HG02588 (cell line): ENCODE measurements around the gene NRGN.

Experiments
- ATAC-seq: cut with Tn5 transposase; IDR thresholded peaks from one replicate; pipeline ENCODE4 v1.9.1; 2021; ENCODE audit warnings: mild to moderate bottlenecking, moderate library complexity; ENCODE audit not compliant: unreplicated experiment

NRGN gene

DNA sequence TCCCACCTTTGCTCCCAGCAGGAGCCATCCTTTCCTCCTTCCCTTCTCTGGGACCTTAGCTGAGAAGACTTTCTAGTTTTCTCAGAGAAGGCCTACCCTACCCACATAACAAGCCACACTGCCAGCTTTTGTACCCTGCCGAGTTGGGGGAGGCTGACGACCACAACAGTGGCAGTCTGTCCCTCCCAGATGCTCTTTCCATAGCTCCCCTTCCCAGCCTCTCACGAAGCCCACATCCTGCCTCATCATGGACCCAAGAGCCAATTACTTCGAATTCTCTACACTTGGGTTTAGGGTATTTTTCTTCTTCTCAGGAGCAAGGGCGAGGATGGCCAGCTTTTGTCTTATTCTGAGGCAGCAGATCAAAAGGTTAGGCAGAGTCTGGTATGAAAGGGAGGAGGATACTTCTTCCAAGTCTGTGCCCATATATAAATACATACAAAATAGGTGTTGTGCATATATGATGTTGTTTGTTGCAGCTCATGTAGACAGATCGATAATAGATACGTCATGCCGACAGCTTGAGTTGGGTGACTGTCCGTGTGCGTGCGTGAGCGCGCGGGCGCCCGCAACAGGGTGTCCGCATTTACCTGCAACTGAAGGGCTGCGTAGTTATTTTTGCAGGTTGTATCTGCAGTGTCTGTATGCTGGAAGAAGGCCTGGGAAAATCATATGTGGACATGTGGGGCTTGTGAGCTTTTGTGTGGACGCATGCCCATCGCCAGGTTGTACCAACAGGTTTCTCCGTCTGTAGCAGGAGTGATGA lies 846 bp upstream of the NRGN start:
- no peak for ATAC-seq

DNA sequence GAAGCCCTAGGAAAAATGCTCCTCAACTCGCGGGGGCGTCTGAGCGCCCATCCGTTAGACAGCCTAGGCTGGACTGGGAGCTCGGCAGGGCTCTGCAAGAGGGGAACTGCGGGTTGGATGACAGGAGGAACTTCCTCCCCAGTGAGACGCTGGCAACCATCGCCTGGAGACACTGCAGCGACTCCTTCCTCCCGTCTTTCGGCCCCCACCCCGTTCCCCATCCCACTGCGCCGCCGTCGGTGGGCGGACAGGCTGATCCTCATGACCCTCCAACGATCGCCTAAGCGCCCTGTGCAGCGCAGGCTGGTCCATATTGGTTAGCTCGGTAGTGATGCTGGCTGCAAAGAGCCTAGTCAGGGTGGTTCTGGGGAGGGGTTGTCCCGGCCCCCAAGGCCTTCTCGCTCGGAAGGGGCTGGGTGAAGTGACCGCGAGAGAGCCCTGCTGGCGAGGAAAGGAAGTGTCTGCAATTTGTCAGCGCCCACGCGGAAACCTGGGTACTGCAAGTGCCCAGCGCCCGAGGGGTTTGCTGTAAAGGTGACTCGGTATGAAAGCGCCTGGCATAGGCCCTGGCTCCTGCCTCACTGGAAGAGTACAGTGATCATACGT lies 638 bp downstream of the NRGN start:
- ATAC-seq = peak; percentile 46

DNA sequence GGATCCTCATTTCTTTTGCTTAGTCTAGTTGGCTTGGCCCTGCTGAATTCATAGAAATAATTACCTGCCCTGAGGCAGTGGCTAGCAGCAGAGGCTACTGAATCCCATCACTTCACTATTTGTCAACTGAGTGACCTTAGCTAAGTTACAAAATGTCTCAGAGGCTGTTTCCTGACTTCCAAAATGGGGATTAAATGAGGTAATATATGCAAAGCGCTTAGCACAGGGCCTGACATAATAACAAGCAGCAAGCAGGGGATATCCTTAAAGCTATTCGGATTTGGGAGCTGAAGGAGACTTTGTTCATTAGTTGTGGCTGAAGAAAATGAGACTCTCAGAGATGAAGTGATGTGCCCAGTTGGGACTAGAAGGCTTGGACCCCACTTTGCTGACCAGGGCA lies 2.8 kb downstream of the NRGN start:
- ATAC-seq = no peak

- ATAC-seq = no peak
Measured at GRCh38 chr11:124743050-124743449, 3.3 kb downstream of the NRGN start.

- no peak for ATAC-seq
Measured at GRCh38 chr11:124745270-124745834, 5.6 kb downstream of the NRGN start.

DNA sequence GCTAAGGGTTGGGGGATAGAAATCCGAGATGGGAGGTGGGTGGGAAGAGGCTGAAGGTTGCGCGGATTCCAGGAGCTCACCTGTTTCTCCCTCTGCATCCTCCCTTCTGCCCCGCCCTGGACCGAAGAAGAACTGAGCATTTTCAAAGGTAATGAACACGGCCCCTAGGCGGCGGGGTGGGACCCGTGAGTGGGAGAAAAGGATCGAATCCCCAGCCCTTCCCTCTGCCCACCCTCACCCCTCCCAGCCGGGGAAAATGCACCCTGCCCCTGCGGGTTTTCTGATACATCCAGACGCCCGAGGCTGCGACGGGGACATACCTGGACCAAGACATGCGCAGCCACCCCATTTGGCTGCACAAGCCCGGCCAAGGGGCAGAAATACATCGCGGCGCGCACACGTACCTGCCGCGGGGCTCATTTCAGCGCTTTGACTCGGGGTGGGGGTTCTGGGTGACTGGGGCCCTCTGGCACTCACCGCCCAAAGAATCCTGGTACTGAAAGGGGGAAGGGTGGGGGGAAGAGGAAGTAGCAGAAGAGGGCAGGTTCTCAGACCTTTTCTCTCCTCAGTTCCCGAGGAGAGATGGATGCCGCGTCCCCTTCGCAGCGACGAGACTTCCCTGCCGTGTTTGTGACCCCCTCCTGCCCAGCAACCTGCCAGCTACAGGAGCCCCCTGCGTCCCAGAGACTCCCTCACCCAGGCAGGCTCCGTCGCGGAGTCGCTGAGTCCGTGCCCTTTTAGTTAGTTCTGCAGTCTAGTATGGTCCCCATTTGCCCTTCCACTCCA lies 6.3 kb downstream of the NRGN start:
- ATAC-seq = peak; percentile 19

- peak; percentile 93 for ATAC-seq
Measured at GRCh38 chr11:124746621-124747243, 7.0 kb downstream of the NRGN start.

DNA sequence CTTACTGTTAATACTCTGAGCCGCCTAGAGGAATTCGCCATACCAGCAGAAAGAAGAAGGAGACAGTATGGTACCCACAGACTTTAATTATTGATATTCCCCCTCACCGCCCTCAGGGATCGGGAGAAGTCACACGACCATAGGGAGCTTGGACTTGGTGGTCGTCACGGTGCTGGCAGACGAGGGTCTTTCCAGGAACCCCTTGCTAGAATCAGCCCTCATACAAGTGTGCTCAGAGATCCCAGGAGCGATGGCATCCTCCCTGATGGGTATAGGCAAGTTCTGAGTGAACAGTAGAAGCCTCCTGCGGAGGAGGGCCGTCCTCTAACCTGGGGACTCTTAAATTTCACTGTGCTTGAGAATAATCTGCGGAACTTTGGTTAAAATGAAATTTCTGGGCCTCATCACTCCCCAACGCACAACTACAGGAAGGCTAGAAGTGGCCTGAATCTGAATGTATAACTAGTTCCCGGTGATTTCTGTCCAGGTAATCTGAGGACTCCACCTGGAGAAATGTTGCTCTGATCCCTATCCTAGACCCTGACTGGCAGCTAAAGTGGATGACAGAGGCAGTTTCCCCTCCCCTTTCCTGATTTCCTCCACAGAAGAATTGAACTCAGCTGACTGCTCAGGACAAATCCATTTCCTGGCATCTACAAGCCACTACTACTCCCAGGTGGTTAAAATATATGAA lies 7.8 kb downstream of the NRGN start:
- ATAC-seq = no peak

DNA sequence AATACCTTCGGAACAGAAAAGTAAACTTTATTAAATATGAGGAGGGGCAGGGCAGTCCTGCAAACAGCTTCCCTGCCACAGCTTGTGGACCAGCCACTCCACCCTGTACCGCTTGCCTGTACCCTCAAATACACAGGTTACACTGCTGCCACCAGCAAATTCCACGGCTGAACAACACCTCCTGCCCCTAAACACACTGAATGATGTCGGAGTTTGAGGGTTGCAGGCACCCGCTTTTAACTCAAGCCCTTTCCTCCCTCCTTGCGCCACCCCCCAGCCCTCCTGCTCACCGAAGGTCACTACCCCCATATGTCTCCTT lies 8.3 kb downstream of the NRGN start:
- ATAC-seq = no peak

- ATAC-seq = no peak
Measured at GRCh38 chr11:124748481-124749343, 9.0 kb downstream of the NRGN start.

DNA sequence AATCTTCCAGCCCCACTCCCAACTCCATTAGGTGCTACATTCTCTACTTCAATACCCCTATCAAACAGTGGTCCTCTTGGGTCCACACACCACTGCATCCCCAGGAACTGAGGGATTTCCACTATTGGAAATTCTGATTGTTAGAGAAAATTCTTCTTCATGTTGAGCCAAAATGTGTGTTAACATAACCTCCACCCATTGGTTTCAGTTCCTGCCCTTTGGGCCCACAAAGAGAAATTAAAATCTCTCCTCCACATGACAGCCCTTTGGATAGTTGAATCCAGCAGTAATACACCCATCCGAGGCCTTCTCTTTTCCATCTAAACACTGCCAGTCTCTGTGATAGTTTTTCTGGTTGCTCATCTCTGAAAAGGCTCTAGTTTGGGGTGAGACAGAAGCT lies 10.2 kb downstream of the NRGN start:
- no peak for ATAC-seq

DNA sequence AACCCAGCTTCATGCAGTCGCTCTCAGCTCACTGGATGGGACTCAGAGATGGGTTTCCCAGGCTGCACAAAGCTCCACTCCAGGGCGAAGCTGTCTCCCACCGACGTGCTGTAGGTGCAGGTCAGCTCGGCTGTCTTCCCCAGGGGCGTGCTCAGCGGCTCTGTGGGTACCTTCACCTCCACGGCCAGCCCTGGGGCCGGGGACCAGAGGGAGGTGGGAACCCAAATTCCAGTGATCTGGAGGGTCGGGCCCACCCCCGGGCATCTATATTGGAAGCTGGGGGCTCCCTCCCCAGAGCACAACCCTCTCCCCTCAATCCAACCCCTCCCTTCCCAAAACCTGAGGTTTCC lies 11.6 kb downstream of the NRGN start:
- ATAC-seq = no peak

DNA sequence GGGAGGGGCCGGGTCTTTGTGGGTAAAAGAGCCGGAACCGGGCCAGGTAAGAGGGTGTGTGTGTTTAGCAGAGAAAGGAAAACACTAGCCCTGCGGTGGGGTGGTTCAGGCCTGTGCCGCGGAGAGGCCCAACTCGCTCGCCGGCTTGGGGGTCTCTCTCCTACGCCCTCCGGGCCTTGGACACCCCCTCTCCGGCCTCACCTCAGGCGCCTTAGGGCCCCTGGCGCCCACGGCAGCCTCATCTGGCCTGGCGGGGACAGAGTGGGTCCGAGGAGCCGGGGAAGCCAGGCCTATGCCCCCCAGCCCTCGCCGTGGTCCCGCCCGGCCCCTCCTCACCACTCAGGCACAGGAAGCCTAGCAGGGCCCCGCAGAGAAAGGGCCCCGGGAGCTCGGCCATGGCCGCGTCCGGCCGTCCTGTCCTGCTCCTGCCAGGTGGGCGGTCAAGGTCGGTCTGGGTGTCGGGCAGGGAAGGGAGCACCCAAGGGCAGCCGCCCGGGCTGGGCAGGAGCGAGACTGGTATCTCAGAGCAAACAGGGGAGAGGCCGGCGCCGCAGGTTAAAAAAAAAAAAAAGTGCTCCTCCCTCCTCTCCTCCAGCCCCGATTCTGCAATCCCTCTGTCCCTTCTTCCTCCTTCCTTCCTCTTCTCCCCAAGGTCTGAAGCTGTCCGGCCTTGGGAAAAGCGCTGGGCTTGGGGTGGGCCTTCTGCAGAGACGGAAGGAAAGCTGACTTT lies 12.2 kb downstream of the NRGN start, which contains the start of gene VSIG2:
Gene VSIG2 (minus strand): TSS at position 515 of the 730 bp plus-strand sequence. CDS start 118 bp downstream, at position 397.
- ATAC-seq = no peak

- no peak for ATAC-seq
Measured at GRCh38 chr11:124752471-124753102, 12.8 kb downstream of the NRGN start.

DNA sequence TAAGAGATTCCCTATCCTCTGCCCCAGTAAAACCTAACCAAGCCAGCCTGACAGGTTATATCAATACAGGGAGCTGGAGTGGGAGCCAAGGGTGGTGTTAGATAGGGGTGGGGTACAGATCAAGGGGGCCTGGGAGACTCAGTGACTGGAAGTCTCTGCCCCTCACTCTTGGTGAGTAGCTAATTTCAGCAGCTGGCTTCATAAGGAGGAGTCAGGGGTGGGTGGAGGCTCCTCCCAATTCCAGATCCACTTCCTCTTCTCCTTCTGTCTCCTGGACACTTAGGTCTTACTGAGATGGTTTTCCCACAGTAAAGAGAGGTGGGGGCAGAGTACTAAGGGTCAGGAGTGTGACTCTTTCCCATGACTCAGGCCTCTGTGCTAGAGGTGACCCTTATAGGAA lies 13.5 kb downstream of the NRGN start:
- no peak for ATAC-seq

- ATAC-seq = no peak
Measured at GRCh38 chr11:124753624-124754023, 13.9 kb downstream of the NRGN start.

DNA sequence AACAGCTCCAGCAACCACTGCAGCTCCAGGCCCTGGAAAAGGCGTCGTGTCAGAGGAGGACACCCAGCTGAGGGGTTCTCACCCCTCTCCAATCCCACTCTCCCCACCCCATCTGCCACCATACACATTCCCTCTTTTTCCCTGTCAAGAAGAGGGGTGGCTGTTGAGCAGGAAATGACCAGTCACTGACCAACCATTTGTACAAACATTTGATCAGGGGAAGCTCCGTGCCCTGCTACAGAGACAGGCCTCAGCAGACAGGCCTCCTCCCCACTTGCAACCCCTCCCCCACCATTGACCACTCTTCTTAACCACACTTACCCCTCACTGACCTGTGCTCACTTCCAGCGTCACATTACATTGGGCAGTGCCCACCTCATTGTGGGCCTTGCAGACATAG lies 14.6 kb downstream of the NRGN start:
- ATAC-seq = no peak

DNA sequence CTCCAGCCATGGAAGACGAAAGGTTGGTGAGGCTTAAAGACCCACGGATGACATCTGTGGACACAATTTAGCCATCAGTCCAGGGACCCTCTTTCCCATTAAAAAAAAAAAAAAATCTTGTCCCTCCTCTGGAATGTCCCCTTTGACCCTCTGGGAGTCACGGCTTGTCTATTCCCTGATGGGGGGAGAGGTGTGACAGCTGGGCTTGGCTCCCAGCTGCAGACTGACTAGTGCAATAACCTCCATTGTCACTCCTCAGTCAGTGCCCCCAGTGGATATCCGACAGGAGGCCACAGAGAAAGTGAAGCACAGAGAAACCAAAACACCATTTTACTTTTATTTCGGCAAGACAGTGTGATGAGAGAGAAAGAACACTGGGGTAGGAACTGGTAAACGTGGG lies 15.0 kb downstream of the NRGN start:
- ATAC-seq = no peak
